GM12878 (cell line): ENCODE results near the gene KCNN1. TPM values are rescaled to one million over a fixed set of nuclear protein-coding genes. Genes with fewer than 3 reads are reported as not detected.

Source experiments
- ATAC-seq: fragments of 200-7000 bp; cut with Tn5 transposase; 3 replicates; pipeline ENCODE4 v1.9.1; 2020; ENCODE audit warnings: mild to moderate bottlenecking, moderate library complexity
- BruUV-seq: library from RNA; stranded (reverse); fragments of 400-500 nt; replicated peaks from 2 replicates; lab custom pipeline; 2021; lab: Mats Ljungman, UMichigan
- CTCF ChIA-PET: fragments of 300-600 bp; sonication (Branson Sonifier 250); formaldehyde crosslinking; extraction: SDS; loops from one replicate; lab custom pipeline; 2021; ENCODE audit warnings: inconsistent platforms; lab: Yijun Ruan, JAX
- POLR2A ChIA-PET: fragments of 350-600 bp; formaldehyde crosslinking; extraction: SDS; loops from one replicate; lab custom pipeline; 2021; ENCODE audit warnings: inconsistent platforms; lab: Charles Lee
- RAD21 ChIA-PET: fragments of 300-600 bp; sonication (Branson Sonifier 250); formaldehyde crosslinking; loops from one replicate; lab custom pipeline; 2023; ENCODE audit warnings: antibody characterized with exemption; ENCODE audit not compliant: unreplicated experiment; lab: Charles Lee
- SMC1A ChIA-PET: fragments of 300-600 bp; sonication (Branson Sonifier 250); formaldehyde crosslinking; loops from one replicate; lab custom pipeline; 2023; ENCODE audit not compliant: unreplicated experiment, uncharacterized antibody; lab: Charles Lee
- DNase-seq: peaks from one replicate; pipeline ENCODE4 v3.0.0-alpha.2; 2011; ENCODE audit warnings: low read depth, low spot score
- FAIRE-seq: peaks from 3 replicates; lab custom pipeline; 2011; peaks lifted over from hg19 to GRCh38; lab: Jason Lieb, UNC
- H2AFZ ChIP-seq: 2 replicates; pipeline ENCODE4 v1.6.0; 2011; ENCODE audit warnings: low read depth, low read length, control low read depth; ENCODE audit not compliant: control insufficient read depth
- H3K27ac ChIP-seq: 2 replicates; pipeline ENCODE4 v1.5.1; 2011; ENCODE audit warnings: control low read depth; ENCODE audit not compliant: control insufficient read depth, insufficient read depth
- H3K27me3 ChIP-seq, 2 experiments: replicated peaks in 1 of 2; 2 replicates each; pipeline versions ENCODE4 v1.6.0 to v1.6.1; 2011; ENCODE audit warnings: low read length in 1 of 2; ENCODE audit not compliant: control insufficient read depth in 2 of 2, insufficient read depth in 2 of 2
- H3K36me3 ChIP-seq, 2 experiments: 2 replicates each; pipeline ENCODE4 v1.5.1; 2011; ENCODE audit warnings: low read length in 1 of 2; ENCODE audit not compliant: control insufficient read depth in 2 of 2, insufficient read depth in 2 of 2
- H3K4me1 ChIP-seq: 2 replicates; pipeline ENCODE4 v1.6.1; 2011; ENCODE audit warnings: mild to moderate bottlenecking, low read length, moderate library complexity, mixed read lengths; ENCODE audit not compliant: control insufficient read depth, insufficient read depth
- H3K4me2 ChIP-seq: 2 replicates; pipeline ENCODE4 v1.6.0; 2011; ENCODE audit warnings: control low read depth; ENCODE audit not compliant: control insufficient read depth, insufficient read depth
- H3K4me3 ChIP-seq: fragments of 200-600 bp; sonication (generic); 2 replicates; pipeline ENCODE4 v1.5.1; 2016
- H3K79me2 ChIP-seq: 2 replicates; pipeline ENCODE4 v1.6.0; 2011; ENCODE audit warnings: low read length; ENCODE audit not compliant: control insufficient read depth, insufficient read depth
- H3K9ac ChIP-seq: 2 replicates; pipeline ENCODE4 v1.8.0; 2011; ENCODE audit warnings: low read length, control low read depth, mixed read lengths; ENCODE audit not compliant: control insufficient read depth, insufficient read depth
- H3K9me3 ChIP-seq: replicated peaks from 3 replicates; pipeline ENCODE4 v1.5.1; 2011; ENCODE audit warnings: mild to moderate bottlenecking, low read length; ENCODE audit not compliant: control insufficient read depth, insufficient read depth
- H4K20me1 ChIP-seq: 2 replicates; pipeline ENCODE4 v1.6.0; 2011; ENCODE audit not compliant: control insufficient read depth, insufficient read depth
- EED ChIP-seq: sonication (generic); IDR thresholded peaks from 2 replicates; pipeline ENCODE4 v1.6.1; 2016; ENCODE audit warnings: antibody characterized with exemption, low read depth
- GATAD2B ChIP-seq: fragments of 450-650 bp; conservative IDR thresholded peaks from 2 replicates; pipeline ENCODE4 v1.6.1; 2017; ENCODE audit warnings: low read depth, mild to moderate bottlenecking, moderate library complexity
- MTA2 ChIP-seq: fragments of 450-650 bp; IDR thresholded peaks from 2 replicates; pipeline ENCODE4 v1.6.1; 2016; ENCODE audit warnings: low read depth, mild to moderate bottlenecking, moderate library complexity
- NBN ChIP-seq: fragments of 450-650 bp; IDR thresholded peaks from 2 replicates; pipeline ENCODE4 v1.6.1; 2016
- NR2F1 ChIP-seq: fragments of 450-650 bp; conservative IDR thresholded peaks from 2 replicates; pipeline ENCODE4 v1.6.1; 2017; ENCODE audit warnings: mild to moderate bottlenecking
- RUNX3 ChIP-seq: IDR thresholded peaks from 2 replicates; pipeline ENCODE4 v1.6.1; 2012; ENCODE audit warnings: low read length, inconsistent platforms
- WGBS: methylation state at CpG from one replicate; pipeline ENCODE4 v1.1.6; 2016; ENCODE audit warnings: low lambda C conversion rate; ENCODE audit not compliant: insufficient replicate concordance, insufficient coverage; ENCODE audit errors: missing lambda C conversion rate; 5-methylcytosine and 5-hydroxymethylcytosine counted together
- in situ Hi-C: fragments of 300-500 bp; cut with MboI; formaldehyde crosslinking; loops from 9 replicates; pipeline ENCODE4 v1.14.3; 2018; ENCODE audit warnings: mixed read lengths
- intact Hi-C: fragments of 100-400 bp; cut with micrococcal nuclease; formaldehyde crosslinking; loops from one replicate; pipeline ENCODE4 v1.14.2; 2022; ENCODE audit not compliant: unreplicated experiment
- polyA plus RNA-seq, 11 experiments: library from polyadenylated mRNA; depleted of rRNA in 4 of 11; unstranded in 6 of 11; stranded (reverse) in 5 of 11; fragments of >200 nt; fragmentation: Nextera tagmentation in 4 of 11; fragmentation: Illumina TruSeq in 1 of 11; extraction: Ambion mirVana in 4 of 11; extraction: Trizol in 1 of 11; gene quantifications; 1 replicate in 1 of 11; 2 replicates in 10 of 11; pipeline versions ENCODE4 v1.2.1 to v1.2.3, GENCODE V29; 2011 to 2016; ENCODE audit warnings: inconsistent platforms in 2 of 11, missing spikeins in 2 of 11, low read depth in 1 of 11
- total RNA-seq, 4 experiments: library from RNA; depleted of rRNA in 3 of 4; stranded (reverse); fragments of >200 nt in 3 of 4; fragmentation: Illumina TruSeq in 1 of 4; extraction: Trizol in 1 of 4; gene quantifications; 2 replicates each; pipeline versions ENCODE4 v1.2.1 to v1.2.3, GENCODE V29; 2013 to 2021
- TF ChIP-seq, protein P1 (sequence below): fragments of 450-650 bp; IDR thresholded peaks from 2 replicates; pipeline ENCODE4 v1.6.1; 2017; ENCODE audit warnings: mild to moderate bottlenecking, moderate library complexity
- TF ChIP-seq, protein P2 (sequence below): fragments of 450-650 bp; IDR thresholded peaks from 2 replicates; pipeline ENCODE4 v1.6.1; 2016; ENCODE audit warnings: mild to moderate bottlenecking

The KCNN1 gene
- total and polyA plus RNA-seq, 10 of the 15 experiments (the other 5 are each of a cell fraction or from before 2014, with no cell fraction given), result 0.02 to 0.95 (median 0.16) TPM; not detected in 1

DNA sequence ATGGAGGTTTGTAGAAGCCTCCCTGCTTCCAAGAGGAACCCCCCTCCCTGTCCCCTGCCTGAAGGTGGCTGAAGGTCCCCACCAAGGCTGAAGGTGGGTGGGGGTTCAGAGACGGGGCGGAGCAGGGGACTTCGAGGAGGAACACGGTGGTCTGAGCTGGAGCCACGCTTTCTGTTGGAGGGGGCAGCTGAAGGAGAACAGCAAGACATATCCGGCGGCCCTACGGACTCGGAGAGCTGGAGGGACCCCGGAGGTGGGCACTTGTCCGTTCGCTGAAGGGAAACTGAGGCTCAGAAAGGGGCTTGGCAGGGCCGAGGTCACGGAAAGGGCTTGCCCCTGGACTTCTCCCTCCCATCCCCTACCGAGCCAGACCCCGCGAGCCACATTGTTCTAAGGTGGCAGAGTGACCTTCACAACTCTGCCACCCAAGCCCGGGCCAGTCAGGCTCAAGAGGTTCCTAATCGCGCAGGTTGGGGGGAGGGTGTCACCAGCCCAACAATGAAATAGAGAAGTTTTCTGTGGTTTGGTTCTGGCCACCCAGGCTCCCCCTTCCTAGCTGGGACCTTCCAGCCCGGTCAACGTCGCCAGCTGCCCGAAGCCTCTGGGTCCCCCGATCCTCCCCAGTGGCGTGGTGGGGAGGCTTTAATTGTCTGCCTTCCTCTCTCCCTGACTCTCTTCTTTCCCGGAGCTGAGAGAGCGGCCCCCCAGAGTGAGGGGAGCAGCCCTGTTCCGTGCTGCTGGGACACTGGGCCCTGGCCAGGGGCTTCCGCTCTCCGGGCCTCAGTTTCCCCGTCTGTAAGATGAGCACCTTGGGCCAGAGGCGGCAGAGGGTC lies 15.5 kb upstream of the KCNN1 start:
- Histone ChIP-seq H3K4me2 (peak overlapping the region; percentile 92), H4K20me1 (no peaks in the 10 kb centered on the region), H3K4me1 (peaks cover 45% of the 10 kb centered on the region), H2AFZ (no peak overlapping the region), H3K27me3 (peaks cover 10 to 11% of the 10 kb centered on the region in 2 experiments), H3K36me3 (no peaks in the 10 kb centered on the region), H3K9ac (no peak overlapping the region; the same call in 1 of the 2 replicates), H3K27ac (no peak overlapping the region), H3K79me2 (no peaks in the 10 kb centered on the region), H3K9me3 (no peaks in the 10 kb centered on the region), H3K4me3 (peak overlapping the region; percentile 74)
- 0% methylated on average over 30 of the region's 33 CpGs for WGBS
- intact Hi-C loops, result no loop called here
- ChIA-PET RAD21 (interaction anchor here (1.9 to 2.7 kb wide), 3 partner anchors 45 to 92 kb away, joined by 5 to 14 read pairs (median 5); partner anchors contain the start of gene RPL18A), POLR2A (interaction anchor here (0.7 to 2.9 kb wide), 3 partner anchors 18 to 375 kb away, joined by 3 to 14 read pairs (median 5); partner anchors contain the start of gene CCDC124), CTCF (interaction anchor here (1.1 to 1.3 kb wide), 3 partner anchors 13 to 50 kb away, joined by 3 to 4 read pairs (median 4); no protein-coding TSS in a partner anchor), SMC1A (no interaction called here)
- no TSS peak for BruUV-seq
- ATAC-seq (peak; percentile 53), FAIRE-seq (no peak), DNase-seq (no peak)
- TF ChIP-seq RUNX3, result peak; percentile 64; the same call in 1 of the 2 replicates
- TF ChIP-seq MTA2, result peak; percentile 49
- TF ChIP-seq GATAD2B, result 0 out of 2 replicates have a peak, but pooled peaks have one; percentile 31
- TF ChIP-seq NBN, result 0 out of 2 replicates have a peak, but pooled peaks have one; percentile 31
- TF ChIP-seq, protein P1, sequence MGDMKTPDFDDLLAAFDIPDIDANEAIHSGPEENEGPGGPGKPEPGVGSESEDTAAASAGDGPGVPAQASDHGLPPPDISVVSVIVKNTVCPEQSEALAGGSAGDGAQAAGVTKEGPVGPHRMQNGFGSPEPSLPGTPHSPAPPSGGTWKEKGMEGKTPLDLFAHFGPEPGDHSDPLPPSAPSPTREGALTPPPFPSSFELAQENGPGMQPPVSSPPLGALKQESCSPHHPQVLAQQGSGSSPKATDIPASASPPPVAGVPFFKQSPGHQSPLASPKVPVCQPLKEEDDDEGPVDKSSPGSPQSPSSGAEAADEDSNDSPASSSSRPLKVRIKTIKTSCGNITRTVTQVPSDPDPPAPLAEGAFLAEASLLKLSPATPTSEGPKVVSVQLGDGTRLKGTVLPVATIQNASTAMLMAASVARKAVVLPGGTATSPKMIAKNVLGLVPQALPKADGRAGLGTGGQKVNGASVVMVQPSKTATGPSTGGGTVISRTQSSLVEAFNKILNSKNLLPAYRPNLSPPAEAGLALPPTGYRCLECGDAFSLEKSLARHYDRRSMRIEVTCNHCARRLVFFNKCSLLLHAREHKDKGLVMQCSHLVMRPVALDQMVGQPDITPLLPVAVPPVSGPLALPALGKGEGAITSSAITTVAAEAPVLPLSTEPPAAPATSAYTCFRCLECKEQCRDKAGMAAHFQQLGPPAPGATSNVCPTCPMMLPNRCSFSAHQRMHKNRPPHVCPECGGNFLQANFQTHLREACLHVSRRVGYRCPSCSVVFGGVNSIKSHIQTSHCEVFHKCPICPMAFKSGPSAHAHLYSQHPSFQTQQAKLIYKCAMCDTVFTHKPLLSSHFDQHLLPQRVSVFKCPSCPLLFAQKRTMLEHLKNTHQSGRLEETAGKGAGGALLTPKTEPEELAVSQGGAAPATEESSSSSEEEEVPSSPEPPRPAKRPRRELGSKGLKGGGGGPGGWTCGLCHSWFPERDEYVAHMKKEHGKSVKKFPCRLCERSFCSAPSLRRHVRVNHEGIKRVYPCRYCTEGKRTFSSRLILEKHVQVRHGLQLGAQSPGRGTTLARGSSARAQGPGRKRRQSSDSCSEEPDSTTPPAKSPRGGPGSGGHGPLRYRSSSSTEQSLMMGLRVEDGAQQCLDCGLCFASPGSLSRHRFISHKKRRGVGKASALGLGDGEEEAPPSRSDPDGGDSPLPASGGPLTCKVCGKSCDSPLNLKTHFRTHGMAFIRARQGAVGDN, result no peak
- no peak for TF ChIP-seq EED
- peak; percentile 40 for TF ChIP-seq NR2F1
- TF ChIP-seq, protein P2, sequence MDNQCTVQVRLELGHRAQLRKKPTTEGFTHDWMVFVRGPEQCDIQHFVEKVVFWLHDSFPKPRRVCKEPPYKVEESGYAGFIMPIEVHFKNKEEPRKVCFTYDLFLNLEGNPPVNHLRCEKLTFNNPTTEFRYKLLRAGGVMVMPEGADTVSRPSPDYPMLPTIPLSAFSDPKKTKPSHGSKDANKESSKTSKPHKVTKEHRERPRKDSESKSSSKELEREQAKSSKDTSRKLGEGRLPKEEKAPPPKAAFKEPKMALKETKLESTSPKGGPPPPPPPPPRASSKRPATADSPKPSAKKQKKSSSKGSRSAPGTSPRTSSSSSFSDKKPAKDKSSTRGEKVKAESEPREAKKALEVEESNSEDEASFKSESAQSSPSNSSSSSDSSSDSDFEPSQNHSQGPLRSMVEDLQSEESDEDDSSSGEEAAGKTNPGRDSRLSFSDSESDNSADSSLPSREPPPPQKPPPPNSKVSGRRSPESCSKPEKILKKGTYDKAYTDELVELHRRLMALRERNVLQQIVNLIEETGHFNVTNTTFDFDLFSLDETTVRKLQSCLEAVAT, result 0 out of 2 replicates have a peak, but pooled peaks have one; percentile 30
- in situ Hi-C loops, result no loop called here
